ENCODE measurements around the gene STX7.

STX7 gene

GRCh38 chr6:132412656-132413498, 100.0 kb downstream of the STX7 start:
- no peak for DNase-seq (ENCODE audit: low spot score)

- no peak for DNase-seq (ENCODE audit: low spot score)
These were observed 101.6 kb downstream of the STX7 start for GRCh38 chr6:132411296-132411695.

- no peak for DNase-seq (ENCODE audit: low spot score)
These were observed 102.1 kb downstream of the STX7 start for GRCh38 chr6:132410830-132411229.

- no peak for DNase-seq (ENCODE audit: low spot score)
These were observed 107.6 kb downstream of the STX7 start for GRCh38 chr6:132405143-132405915.

GRCh38 chr6:132404736-132405135, 108.2 kb downstream of the STX7 start:
- no peak for DNase-seq (ENCODE audit: low spot score)

- no peak for DNase-seq (ENCODE audit: low spot score)
These were observed 108.6 kb downstream of the STX7 start for GRCh38 chr6:132404330-132404729.

GRCh38 chr6:132401618-132402285, 111.2 kb downstream of the STX7 start:
- DNase-seq (ENCODE audit: low spot score) = no peak

GRCh38 chr6:132400883-132401617, 111.9 kb downstream of the STX7 start, which contains the start of gene MOXD1:
Gene MOXD1, minus strand, starts transcription at chr6:132401475. Its CDS starts 49 bp downstream, at chr6:132401426.
- peak; percentile 68 for DNase-seq (ENCODE audit: low spot score)

GRCh38 chr6:132400555-132400882, 112.4 kb downstream of the STX7 start:
- no peak for DNase-seq (ENCODE audit: low spot score)

GRCh38 chr6:132399376-132400074, 113.4 kb downstream of the STX7 start:
- DNase-seq (ENCODE audit: low spot score) = no peak
